Medulla oblongata (tissue), 1 donor: ENCODE results near the gene POC1B.

Experiments used
- DNase-seq: peaks from one replicate; pipeline ENCODE4 v3.0.0-alpha.2; 2015; ENCODE audit errors: extremely low spot score

The POC1B gene

GRCh38 chr12:89421092-89421835, 104.6 kb downstream of the POC1B start:
- DNase-seq, result no peak

- peak; percentile 19 for DNase-seq
Measured at GRCh38 chr12:89418228-89418910, 107.5 kb downstream of the POC1B start.

GRCh38 chr12:89417246-89417977, 108.4 kb downstream of the POC1B start:
- DNase-seq, result no peak

- no peak for DNase-seq
Measured at GRCh38 chr12:89416049-89416792, 109.6 kb downstream of the POC1B start.

GRCh38 chr12:89414851-89415250, 111.0 kb downstream of the POC1B start:
- no peak for DNase-seq

- no peak for DNase-seq
Measured at GRCh38 chr12:89414322-89414721, 111.5 kb downstream of the POC1B start.

GRCh38 chr12:89413234-89413633, 112.6 kb downstream of the POC1B start:
- DNase-seq, result no peak

- no peak for DNase-seq
Measured at GRCh38 chr12:89412665-89413064, 113.2 kb downstream of the POC1B start.

- DNase-seq, result no peak
Measured at GRCh38 chr12:89411846-89412245, 114.0 kb downstream of the POC1B start.

GRCh38 chr12:89411234-89411633, 114.6 kb downstream of the POC1B start:
- no peak for DNase-seq

- peak; percentile 31 for DNase-seq
Measured at GRCh38 chr12:89405626-89406345, 120.1 kb downstream of the POC1B start.

- DNase-seq, result no peak
Measured at GRCh38 chr12:89401433-89402058, 124.3 kb downstream of the POC1B start.

GRCh38 chr12:89400415-89400814, 125.4 kb downstream of the POC1B start:
- no peak for DNase-seq

- no peak for DNase-seq
Measured at GRCh38 chr12:89395712-89396111, 130.1 kb downstream of the POC1B start.

GRCh38 chr12:89393551-89394121, 132.2 kb downstream of the POC1B start:
- no peak for DNase-seq

- DNase-seq, result no peak
Measured at GRCh38 chr12:89392391-89392790, 133.5 kb downstream of the POC1B start.

- no peak for DNase-seq
Measured at GRCh38 chr12:89391726-89392336, 134.0 kb downstream of the POC1B start.

- no peak for DNase-seq
Measured at GRCh38 chr12:89390802-89391673, 134.8 kb downstream of the POC1B start.
